ENCODE results near the gene XXYLT1.
A peak's percentile ranks its signal among the peaks of the same experiment; 100 is the strongest.

Gene XXYLT1

DNA sequence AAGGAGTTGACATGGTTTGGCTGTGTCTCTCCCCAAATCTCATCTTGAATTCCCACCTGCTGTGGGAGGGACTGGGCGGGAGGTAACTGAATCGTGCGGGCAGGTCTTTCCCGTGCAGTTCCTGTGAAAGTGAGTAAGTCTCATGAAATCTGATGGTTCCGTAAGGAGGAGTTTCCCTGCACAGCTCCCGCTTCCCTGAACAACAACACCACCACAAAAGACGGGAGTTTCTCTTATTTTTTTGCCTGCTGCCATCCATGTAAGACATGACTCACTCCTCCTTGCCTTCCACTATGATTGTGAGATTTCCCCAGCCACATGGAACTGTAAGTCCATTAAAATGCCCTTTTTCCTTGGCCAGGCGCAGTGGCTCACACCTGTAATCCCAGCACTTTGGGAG is 22.7 kb downstream of the XXYLT1 start:
- peaks cover 10% of the 10 kb centered on the region for H3K36me3 Mint-ChIP-seq
- peaks cover 24% of the 10 kb centered on the region for H3K4me1 Mint-ChIP-seq (ENCODE audit: low read depth)
- no peak overlapping the region for H3K4me3 Mint-ChIP-seq
- no peak overlapping the region for H3K27ac Mint-ChIP-seq
- H3K27me3 Mint-ChIP-seq: no peaks in the 10 kb centered on the region
- no peaks in the 10 kb centered on the region for H3K9me3 Mint-ChIP-seq (ENCODE audit: low read depth)

DNA sequence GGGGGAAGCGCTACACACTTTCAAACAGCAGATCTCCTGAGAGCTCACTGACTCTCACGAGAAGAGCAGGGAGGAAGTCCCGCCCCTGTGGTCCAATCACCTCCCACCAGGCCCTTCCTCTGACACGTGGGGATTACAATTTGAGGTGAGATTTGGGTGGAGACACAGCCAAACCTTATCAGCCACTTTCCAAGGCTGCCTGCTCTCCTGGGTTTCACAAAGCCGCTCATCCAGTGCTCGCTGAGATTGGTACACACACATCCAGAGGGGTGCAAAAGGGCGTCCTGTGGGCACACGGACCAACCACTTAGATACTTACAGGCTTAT is 23.1 kb downstream of the XXYLT1 start:
- Mint-ChIP-seq H3K4me1 (ENCODE audit: low read depth) (peaks cover 24% of the 10 kb centered on the region), H3K27ac (no peak overlapping the region), H3K9me3 (ENCODE audit: low read depth) (no peaks in the 10 kb centered on the region), H3K36me3 (peaks cover 12% of the 10 kb centered on the region), H3K27me3 (no peaks in the 10 kb centered on the region), H3K4me3 (no peak overlapping the region)

DNA sequence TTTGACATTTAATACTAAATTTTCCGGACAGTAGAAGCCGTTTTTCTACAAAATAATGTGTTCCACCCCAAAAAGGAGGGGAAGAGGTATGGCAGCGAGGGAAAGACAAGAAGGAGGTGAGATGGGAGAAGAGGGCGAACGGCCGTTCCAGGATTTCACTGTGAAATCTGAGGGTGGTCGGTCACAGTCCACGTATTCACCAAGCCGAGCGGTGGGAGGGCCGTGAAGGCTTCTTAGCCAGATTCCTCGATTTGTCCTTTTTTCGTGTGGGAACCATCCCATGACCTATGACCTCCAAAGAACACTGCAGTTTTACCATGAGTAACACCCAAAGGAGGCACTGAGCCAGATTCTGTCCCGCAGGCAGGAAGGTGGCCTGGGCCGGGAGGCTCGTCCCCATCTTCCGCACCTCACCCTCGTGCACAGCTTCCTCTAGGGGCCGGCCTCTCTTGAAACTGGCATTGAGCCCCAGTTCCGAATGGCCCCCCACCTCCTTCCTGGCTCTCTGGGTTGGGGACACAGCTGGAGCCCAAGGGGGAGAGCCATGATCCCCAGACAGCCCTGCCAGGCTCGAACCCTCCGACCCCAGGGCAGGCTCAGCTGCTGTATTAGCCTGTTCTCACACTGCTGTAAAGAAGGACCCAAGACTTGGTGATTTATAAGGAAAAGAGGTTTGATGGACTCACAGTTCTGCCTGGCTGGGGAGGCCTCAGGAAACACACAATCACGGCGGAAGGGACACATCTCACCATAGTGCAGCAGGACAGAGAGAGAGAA is 23.7 kb downstream of the XXYLT1 start:
- H3K27ac Mint-ChIP-seq: no peak overlapping the region
- peaks cover 14% of the 10 kb centered on the region for H3K36me3 Mint-ChIP-seq
- no peaks in the 10 kb centered on the region for H3K9me3 Mint-ChIP-seq (ENCODE audit: low read depth)
- no peak overlapping the region for H3K4me3 Mint-ChIP-seq
- H3K27me3 Mint-ChIP-seq: no peaks in the 10 kb centered on the region
- peaks cover 21% of the 10 kb centered on the region for H3K4me1 Mint-ChIP-seq (ENCODE audit: low read depth)

DNA sequence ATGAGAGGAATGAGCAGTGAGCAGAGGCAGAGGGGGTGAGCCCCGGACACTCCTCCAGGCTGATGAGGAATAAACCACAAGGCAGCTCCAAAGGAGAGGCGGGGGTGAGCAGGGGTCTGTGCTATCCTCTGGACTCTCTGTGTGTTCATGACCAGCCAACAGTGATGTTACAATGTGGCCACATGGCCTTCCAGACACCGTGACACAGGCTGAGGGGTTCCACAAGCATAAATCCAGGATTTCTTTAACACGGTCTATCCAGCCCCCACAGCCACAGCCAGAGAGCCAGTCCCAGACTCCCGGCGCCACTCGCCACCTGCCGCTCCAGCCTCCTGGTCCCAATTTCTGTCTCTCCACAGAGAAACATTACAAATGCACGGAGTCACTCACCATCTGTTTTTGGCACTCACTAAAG is 24.4 kb downstream of the XXYLT1 start:
- Mint-ChIP-seq H3K27me3 (no peaks in the 10 kb centered on the region), H3K36me3 (peaks cover 16% of the 10 kb centered on the region), H3K9me3 (ENCODE audit: low read depth) (no peaks in the 10 kb centered on the region), H3K4me3 (no peak overlapping the region), H3K27ac (no peak overlapping the region), H3K4me1 (ENCODE audit: low read depth) (peaks cover 16% of the 10 kb centered on the region)

DNA sequence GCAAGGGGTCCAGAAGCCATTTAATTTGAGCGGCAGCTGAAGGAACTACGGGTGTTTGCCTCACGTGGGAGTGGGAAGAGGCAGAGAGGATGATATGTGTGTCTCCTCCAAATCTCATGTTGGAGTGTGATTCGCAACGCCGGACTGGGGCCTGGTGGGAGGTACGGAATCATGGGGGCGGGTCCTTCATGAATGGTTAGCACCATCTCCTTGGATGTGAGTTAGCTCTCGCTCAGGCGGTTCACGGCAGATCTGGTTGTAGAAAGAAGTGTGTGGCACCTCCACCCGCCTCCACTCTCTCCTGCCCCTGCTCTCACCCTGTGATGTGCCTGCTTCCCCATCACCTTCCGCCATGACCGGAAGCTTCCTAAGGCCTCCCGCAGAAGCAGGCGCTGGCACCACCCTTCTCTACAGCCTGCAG is 25.4 kb downstream of the XXYLT1 start:
- Mint-ChIP-seq H3K27ac (no peak overlapping the region), H3K27me3 (no peaks in the 10 kb centered on the region), H3K4me3 (no peak overlapping the region), H3K36me3 (peaks cover 16% of the 10 kb centered on the region), H3K9me3 (ENCODE audit: low read depth) (no peaks in the 10 kb centered on the region), H3K4me1 (ENCODE audit: low read depth) (peaks cover 6% of the 10 kb centered on the region)

DNA sequence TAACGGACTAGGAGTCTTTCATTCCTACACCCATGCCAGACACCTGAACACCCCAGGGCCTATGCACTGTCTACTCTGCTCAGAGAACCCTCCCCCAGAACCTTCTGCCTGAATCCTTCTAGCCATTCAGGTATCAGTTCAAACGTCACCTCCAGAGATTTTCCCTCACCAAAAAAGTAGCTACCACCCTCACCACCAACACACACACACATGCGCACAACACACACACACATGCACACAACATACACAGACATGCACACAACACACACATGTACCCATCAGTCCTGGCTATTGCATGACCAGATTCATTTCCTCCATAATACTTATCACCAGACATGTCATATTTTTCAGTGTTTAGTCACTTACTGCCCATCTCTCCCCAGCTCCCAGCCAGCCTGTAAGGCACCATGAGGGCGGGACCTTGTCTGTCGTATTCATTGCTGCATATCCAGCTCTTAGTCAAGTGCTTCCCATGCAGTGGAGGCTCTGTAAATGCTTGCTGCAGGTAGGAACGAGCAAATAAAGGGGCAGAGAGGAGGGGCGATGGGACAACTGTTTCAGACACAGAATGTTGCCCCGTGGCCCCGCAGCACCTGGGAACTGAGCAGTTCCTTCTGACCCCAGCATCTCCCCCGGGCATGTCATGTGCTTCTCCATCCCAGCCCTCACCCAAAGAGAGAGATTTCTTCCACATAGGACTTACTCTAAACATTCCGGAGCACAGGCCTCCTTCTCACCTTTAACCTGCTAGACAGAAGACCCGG is 29.2 kb downstream of the XXYLT1 start:
- no peaks in the 10 kb centered on the region for H3K9me3 Mint-ChIP-seq (ENCODE audit: low read depth)
- peaks cover 24% of the 10 kb centered on the region for H3K36me3 Mint-ChIP-seq
- H3K27ac Mint-ChIP-seq: no peak overlapping the region
- H3K27me3 Mint-ChIP-seq: no peaks in the 10 kb centered on the region
- no peaks in the 10 kb centered on the region for H3K4me1 Mint-ChIP-seq (ENCODE audit: low read depth)
- no peak overlapping the region for H3K4me3 Mint-ChIP-seq

DNA sequence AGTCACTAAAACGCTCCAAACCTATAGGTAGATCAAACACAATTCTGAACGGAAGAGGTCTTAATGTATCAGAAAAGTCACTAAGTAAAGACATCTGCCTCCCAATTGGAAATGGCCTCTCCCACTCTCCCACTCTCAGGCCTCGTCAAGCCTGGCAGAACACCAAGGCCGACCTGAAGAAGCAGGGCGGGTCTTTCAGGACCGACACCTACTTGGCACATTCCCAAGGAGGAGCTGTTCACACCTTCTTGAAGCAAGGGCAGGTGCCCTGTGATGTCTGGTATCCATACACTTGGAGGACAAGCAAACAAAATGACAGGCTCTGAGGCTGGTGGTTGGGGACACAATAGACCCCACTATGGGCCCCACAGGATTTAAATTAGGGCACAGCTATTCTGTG is 30.0 kb downstream of the XXYLT1 start:
- H3K36me3 Mint-ChIP-seq: peaks cover 16% of the 10 kb centered on the region
- H3K4me3 Mint-ChIP-seq: no peak overlapping the region
- H3K4me1 Mint-ChIP-seq (ENCODE audit: low read depth): no peaks in the 10 kb centered on the region
- no peak overlapping the region for H3K27ac Mint-ChIP-seq
- no peaks in the 10 kb centered on the region for H3K9me3 Mint-ChIP-seq (ENCODE audit: low read depth)
- no peaks in the 10 kb centered on the region for H3K27me3 Mint-ChIP-seq

DNA sequence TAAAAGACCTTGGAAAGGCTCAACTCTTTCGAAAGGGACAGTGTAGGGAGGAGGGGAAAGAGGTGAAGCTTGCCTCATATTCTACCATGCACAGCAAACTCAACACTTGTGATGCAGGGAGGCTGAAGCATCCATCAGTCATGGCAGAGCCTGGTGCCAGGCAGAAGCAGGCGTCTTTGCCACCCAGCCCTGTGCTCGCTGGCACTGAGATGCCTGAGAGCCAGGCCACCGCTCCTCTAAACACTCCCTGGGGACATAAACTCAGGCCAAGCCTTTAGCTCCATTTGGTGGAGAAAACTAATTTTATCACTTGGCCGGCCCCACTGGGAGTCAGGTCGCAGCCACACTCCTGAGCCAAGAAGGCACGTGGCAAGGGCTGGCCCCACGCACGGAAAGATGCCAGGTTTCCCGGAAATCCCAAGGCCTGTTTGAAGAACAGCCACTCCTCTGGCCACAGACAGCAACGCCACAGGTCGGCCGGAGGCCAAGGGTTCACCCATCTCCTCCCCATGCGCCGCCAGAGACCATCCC is 30.7 kb downstream of the XXYLT1 start:
- H3K9me3 Mint-ChIP-seq (ENCODE audit: low read depth): no peaks in the 10 kb centered on the region
- peaks cover 19% of the 10 kb centered on the region for H3K36me3 Mint-ChIP-seq
- no peak overlapping the region for H3K4me3 Mint-ChIP-seq
- no peaks in the 10 kb centered on the region for H3K4me1 Mint-ChIP-seq (ENCODE audit: low read depth)
- H3K27me3 Mint-ChIP-seq: no peaks in the 10 kb centered on the region
- H3K27ac Mint-ChIP-seq: no peak overlapping the region

DNA sequence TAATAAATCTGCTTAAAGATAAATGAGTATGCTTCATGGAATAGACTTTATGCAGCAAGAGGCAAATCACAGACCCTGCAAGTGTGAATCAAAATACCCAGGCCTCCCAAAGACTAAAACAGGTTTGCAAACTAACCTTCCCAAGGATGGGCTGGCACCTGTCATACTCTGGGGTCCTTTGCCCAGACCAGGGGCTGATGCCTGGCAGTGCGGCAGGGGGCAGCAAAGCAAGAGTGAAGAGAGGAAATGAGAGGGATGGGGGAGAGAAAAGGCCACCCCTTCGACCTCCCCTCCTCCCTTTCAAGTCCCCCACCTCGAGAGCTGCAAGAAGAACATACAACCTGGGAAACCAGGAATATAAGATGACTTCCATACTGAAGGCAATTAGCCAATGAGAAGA is 31.8 kb downstream of the XXYLT1 start:
- no peaks in the 10 kb centered on the region for H3K9me3 Mint-ChIP-seq (ENCODE audit: low read depth)
- peaks cover 27% of the 10 kb centered on the region for H3K36me3 Mint-ChIP-seq
- no peaks in the 10 kb centered on the region for H3K4me1 Mint-ChIP-seq (ENCODE audit: low read depth)
- no peak overlapping the region for H3K4me3 Mint-ChIP-seq
- no peaks in the 10 kb centered on the region for H3K27me3 Mint-ChIP-seq
- no peak overlapping the region for H3K27ac Mint-ChIP-seq

DNA sequence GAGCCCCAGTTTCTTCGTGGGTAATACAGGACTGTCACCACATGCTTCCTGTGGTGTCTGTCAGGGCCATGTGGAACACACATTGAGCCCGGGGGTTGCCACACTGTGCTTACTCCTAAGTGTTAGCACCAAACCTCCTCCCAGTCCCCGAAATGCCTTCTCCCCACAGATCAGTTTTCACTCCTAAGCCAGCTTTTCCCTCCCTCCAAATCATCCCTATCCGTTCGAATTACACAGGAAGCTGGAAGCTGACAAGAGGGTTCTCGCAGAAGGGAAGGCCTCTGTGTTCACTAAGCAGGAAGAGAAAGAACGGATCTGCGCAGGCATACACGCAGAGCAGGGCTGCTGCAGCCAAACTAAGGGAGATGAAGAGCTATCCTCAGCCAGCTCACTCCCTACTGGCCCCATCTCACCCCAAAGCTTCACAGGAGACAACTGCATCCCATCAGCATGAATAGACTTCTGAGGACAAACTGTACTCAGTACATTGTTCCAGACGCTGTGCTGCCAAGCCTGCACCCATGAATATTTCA is 32.3 kb downstream of the XXYLT1 start:
- Mint-ChIP-seq H3K36me3 (peaks cover 27% of the 10 kb centered on the region), H3K4me3 (no peak overlapping the region), H3K9me3 (ENCODE audit: low read depth) (no peaks in the 10 kb centered on the region), H3K27ac (peak overlapping the region; percentile 34), H3K27me3 (no peaks in the 10 kb centered on the region), H3K4me1 (ENCODE audit: low read depth) (no peaks in the 10 kb centered on the region)

DNA sequence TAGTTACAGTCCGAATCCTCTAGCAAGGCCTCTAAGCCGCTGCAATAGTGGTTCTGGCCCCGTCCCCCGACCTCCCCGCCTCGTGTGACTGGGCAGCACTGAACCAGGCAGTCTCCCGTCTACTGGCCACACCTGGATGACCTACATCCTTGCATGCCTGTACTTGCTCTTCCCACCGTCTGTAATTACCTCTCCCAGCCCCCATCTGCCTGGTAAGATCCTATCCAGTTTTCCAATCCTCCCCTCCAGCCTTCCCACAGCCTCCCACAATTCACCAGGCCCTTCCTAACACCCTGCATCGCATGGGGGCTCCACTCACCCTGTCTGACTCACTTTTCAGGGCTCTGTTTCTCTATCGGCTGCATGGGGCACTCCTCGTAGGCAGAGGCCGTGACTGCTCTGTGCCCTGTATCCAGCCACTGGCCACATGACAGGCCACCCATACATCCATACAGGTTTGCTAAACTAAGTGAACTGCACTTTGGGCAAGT is 32.8 kb downstream of the XXYLT1 start:
- no peak overlapping the region for H3K27ac Mint-ChIP-seq
- H3K36me3 Mint-ChIP-seq: peaks cover 28% of the 10 kb centered on the region
- no peaks in the 10 kb centered on the region for H3K4me1 Mint-ChIP-seq (ENCODE audit: low read depth)
- peaks cover 2% of the 10 kb centered on the region for H3K9me3 Mint-ChIP-seq (ENCODE audit: low read depth)
- H3K4me3 Mint-ChIP-seq: no peak overlapping the region
- no peaks in the 10 kb centered on the region for H3K27me3 Mint-ChIP-seq

DNA sequence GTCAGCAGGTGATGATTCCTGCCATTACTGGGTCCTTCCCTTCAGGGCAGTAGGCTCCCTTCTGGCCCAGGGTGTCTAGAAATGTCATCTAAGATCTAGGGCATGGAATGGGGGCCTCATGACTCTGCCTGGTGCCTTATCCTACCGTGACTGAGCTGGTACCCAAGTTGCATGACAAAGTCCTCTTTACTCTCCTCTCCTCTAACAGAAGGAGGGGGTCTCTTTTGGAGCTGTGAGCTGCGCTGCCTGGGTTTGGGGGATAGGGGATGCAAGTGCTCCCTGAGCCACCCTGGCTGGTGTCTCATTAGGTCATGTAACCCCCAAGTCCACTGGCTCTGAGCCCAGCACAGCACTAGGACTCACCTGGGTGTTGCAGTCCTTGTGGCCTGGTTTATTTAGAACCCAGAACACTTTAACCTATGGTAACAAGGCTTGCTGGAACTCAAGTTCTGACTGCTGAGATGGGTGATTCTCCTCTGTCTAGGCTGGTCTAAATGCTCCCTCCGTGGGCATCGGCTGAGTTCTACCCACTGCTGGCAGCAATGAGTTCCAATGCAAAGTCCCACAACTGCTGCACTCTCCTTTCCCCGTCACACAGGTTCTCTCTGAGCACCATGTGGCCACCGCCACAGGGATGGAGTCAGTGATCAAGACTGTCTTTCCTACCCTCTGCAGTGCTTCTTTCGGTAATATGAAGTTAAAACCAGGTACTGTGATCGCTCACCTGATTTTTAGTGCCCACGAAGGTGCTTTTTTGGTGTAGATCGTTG is 34.0 kb downstream of the XXYLT1 start:
- H3K27ac Mint-ChIP-seq: no peak overlapping the region
- H3K36me3 Mint-ChIP-seq: peaks cover 26% of the 10 kb centered on the region
- H3K4me1 Mint-ChIP-seq (ENCODE audit: low read depth): no peaks in the 10 kb centered on the region
- no peaks in the 10 kb centered on the region for H3K27me3 Mint-ChIP-seq
- no peak overlapping the region for H3K4me3 Mint-ChIP-seq
- H3K9me3 Mint-ChIP-seq (ENCODE audit: low read depth): peaks cover 9% of the 10 kb centered on the region

DNA sequence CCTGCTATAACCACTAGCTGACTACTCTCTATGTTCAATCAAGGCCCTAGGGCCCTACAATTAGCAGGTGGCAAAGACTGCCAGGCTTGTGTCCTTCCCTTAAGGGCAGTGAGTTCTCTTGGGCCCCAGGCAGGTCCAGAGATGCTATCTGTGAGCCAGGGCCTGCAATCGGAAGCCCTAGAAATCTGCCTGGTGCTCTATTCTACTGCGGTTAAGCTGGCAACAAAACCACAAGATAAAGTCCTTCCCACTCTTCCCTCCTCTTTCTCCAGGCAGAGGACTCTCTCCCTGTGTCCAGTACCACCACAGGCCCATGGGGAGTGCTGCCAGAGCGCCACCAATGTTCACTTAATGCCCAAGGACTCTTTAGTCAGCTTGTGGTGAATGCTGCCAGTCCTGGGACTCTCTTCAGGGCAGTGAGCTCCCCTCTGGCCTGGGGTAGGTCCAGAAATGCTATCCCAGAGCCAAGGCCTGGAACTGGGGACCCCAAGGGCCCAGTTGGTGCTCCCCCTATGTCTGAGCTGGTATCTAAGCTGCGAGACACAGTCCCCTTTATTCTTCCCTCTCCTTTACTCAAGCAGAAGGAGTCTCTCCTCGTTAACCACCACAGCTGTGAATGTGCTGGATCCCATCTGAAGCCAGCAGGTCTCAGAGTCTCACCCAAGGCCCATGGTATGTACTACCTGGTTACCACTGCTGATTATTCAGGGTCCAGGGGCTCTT is 34.7 kb downstream of the XXYLT1 start:
- H3K9me3 Mint-ChIP-seq (ENCODE audit: low read depth): peaks cover 13% of the 10 kb centered on the region
- no peak overlapping the region for H3K27ac Mint-ChIP-seq
- no peaks in the 10 kb centered on the region for H3K4me1 Mint-ChIP-seq (ENCODE audit: low read depth)
- H3K4me3 Mint-ChIP-seq: no peak overlapping the region
- no peaks in the 10 kb centered on the region for H3K27me3 Mint-ChIP-seq
- peaks cover 26% of the 10 kb centered on the region for H3K36me3 Mint-ChIP-seq

DNA sequence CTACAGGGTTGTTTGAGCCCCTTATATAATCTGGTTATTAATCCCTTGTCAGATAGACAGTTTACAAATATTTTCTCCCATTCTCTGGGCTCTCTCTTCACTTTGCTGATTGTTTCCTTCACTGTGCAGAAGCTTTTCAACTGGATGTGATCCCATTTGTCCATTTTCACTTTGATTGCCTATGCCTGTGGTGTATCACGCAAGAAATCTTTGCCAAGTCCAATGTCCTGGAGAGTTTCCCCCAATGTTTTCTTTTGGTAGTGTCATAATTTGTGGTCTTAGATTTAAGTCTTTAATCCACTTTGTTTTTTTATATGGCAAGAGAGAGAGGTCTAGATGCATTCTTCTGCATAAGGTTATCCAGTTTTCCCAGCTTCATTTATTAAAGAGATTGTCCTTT is 40.7 kb downstream of the XXYLT1 start:
- peaks cover 16% of the 10 kb centered on the region for H3K9me3 Mint-ChIP-seq (ENCODE audit: low read depth)
- peaks cover 19% of the 10 kb centered on the region for H3K4me1 Mint-ChIP-seq (ENCODE audit: low read depth)
- H3K36me3 Mint-ChIP-seq: peaks cover 18% of the 10 kb centered on the region
- no peak overlapping the region for H3K4me3 Mint-ChIP-seq
- no peak overlapping the region for H3K27ac Mint-ChIP-seq
- no peaks in the 10 kb centered on the region for H3K27me3 Mint-ChIP-seq
